Ishikawa (cell line): ENCODE measurements around the gene CLUH.

Experiments
- EP300 ChIP-seq: IDR thresholded peaks from 2 replicates; pipeline ENCODE4 v1.6.1; 2012; ENCODE audit warnings: borderline replicate concordance
- RAD21 ChIP-seq: IDR thresholded peaks from 2 replicates; pipeline ENCODE4 v1.6.1; 2012; ENCODE audit warnings: low read depth
- TAF1 ChIP-seq: IDR thresholded peaks from 2 replicates; pipeline ENCODE4 v1.6.1; 2012; ENCODE audit warnings: low read depth, mild to moderate bottlenecking
- TCF12 ChIP-seq: IDR thresholded peaks from 2 replicates; pipeline ENCODE4 v1.6.1; 2012; ENCODE audit warnings: low read depth
- TEAD4 ChIP-seq: IDR thresholded peaks from 2 replicates; pipeline ENCODE4 v1.6.1; 2012
- USF1 ChIP-seq: IDR thresholded peaks from 2 replicates; pipeline ENCODE4 v1.6.1; 2012

- no peak for TF ChIP-seq USF1
- no peak for TF ChIP-seq TAF1
- TF ChIP-seq TEAD4, result no peak
- TF ChIP-seq TCF12, result no peak
- no peak for TF ChIP-seq EP300
- no peak for TF ChIP-seq RAD21
Observed at GRCh38 chr17:2694381-2695242, 17.0 kb downstream of the CLUH start.
